G401.6 (cell line): ENCODE data around the gene ASB4.
"Not testable (repeated sequence)": the region's sequence is repeated elsewhere in the genome, so short reads cannot be mapped to it uniquely, and the experiment has no call there.

Experiments used
- FAIRE-seq: peaks from 2 replicates; lab custom pipeline; 2012; peaks lifted over from hg19 to GRCh38; lab: Jason Lieb, UNC

Gene ASB4

DNA sequence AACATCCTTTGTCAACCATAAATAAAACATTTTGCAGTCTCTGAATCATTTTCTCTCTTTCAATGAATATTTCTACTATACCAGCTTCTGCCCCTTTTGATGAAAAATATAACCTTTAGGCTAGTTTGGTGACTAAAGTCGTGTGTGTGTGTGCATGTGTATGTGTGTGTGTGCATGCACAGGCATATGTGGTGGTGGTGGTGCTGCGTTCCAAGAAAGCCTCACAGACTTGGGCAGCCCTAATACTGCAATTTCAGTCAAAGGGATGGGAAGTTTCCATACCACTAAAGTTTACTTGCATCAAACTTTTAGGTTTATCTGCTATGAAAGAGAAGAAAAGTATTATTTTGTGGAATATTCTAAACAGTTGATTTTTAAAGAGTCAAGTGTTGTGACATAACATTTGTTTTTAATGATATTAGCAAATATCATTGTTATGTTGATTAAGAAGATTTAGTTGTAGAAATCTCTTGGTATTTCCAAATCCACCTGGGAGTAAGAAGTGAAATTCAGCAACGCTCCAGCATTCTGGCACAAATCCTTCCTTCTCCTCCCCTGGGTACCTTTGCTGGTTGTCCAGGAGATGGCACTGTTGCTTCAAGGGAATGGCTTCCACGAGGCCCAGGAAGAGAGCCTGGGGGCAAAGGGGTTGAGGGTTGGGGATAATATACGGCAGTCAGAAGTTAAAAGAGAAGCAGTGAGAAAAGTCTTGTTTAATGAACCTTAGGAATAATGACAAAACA lies 41.5 kb downstream of the ASB4 start:
- FAIRE-seq = peak; percentile 71

DNA sequence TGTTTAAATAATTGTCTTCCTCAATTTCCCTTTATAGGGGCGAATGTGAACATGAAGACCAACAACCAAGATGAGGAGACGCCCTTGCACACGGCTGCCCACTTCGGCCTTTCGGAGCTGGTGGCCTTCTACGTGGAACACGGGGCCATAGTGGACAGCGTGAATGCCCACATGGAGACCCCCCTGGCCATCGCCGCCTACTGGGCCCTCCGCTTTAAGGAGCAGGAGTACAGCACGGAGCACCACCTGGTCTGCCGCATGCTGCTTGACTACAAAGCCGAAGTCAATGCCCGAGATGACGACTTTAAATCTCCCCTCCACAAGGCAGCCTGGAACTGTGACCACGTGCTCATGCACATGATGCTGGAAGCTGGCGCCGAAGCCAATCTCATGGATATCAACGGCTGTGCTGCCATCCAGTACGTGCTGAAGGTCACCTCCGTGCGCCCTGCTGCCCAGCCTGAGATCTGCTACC lies 42.1 kb downstream of the ASB4 start:
- no peak for FAIRE-seq

DNA sequence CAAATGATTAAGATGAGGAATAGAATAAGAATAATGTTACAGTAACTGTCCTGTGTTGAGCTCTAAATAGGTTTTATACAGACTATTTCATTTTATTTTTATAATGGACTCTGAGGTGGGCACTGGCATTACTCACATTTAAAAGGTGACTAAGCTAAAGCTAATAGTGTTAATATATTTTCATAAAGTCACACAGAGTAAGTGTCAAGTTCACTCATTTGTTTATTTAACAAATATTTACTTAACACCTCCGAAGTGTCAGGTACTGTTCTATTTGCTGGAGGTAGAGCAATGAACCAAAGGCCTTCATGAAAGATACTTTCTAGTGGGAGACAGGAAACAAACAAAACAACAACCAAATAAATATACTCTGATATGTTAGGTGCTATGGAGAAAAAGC lies 44.0 kb downstream of the ASB4 start:
- FAIRE-seq = no peak

DNA sequence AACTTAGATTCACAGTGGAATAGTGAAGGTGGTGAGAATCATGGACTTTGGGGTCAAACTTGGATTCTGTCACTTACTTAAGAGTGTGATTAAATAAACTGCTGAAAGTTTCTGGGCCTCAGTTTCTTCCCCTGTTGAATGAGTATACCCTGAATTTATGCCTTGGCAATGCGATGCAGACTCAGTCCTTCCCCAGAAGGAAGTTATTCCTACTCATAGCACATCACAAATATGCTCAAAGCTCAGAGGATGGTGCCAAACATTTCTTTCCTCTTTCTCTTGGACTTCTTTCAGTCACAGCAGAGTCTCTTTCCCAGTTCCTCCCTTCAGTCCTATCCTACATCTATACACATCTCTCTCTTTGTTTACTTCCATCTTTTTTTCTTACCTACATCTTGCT lies 45.1 kb downstream of the ASB4 start:
- no peak for FAIRE-seq

DNA sequence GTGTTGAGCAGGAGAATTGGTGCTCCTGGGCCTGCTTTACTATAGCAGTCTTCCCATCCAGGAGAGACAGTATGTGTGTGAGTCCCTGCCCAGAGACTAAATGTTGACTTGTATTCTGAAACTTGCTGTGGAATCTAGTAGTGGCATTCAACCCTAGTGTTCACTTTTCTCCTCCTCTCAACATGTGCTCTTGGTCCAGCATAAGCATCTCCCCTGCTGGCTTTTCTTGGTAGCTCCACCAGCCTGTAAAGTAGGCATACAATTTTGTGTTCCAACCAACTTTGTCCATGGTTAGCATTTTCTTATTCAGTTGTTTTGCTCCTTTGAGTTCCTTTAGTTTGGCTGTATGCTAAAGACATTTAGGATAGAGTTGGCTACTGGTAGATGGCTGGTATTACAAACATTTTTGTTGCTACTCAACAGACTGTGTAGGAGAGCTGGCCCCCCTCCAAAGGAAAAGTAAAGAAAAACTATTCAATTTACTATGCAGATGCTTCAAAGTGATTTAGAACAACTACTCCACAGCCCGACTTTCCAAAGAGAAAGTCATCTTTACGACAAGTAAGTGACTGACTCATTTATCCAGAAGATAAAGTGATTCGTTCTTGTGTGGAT lies 46.0 kb downstream of the ASB4 start:
- FAIRE-seq = no peak

DNA sequence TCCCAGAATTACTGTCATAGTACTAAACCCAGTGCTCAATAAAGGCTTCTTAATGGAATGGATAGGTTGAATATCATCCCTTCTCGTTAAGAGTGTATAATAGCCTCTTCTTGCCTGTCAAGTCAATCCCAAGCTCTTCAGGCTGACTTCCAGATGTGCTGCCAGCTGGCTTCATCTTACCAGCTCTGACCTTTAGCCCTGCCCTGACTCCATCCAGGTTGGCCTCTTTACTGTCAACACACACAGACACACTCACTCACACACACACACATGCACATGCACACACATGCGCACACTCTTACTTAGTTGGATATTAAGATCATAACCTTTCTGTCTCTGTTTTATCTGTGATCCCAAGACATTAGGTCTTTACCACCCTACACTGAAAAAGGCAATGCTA lies 49.1 kb downstream of the ASB4 start:
- no peak for FAIRE-seq

DNA sequence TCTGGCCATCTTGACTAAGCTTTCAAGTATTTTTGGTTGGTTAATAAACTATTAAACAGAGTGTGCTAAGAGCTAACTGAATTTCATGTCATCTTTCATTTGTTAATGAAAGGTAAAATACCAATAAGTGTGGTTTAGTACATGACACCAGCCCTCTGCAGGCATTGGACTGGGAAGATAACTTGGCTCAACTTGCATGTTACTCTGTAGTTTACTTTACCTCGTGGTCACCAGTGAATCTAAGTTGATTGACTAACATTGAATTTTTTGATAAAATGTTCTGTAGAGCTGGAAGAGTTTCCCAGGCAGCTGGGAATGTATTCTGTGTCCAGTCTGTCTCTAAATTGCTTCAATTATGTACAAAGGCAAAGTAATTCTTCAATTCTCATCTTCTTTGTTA lies 49.9 kb downstream of the ASB4 start:
- FAIRE-seq = no peak

DNA sequence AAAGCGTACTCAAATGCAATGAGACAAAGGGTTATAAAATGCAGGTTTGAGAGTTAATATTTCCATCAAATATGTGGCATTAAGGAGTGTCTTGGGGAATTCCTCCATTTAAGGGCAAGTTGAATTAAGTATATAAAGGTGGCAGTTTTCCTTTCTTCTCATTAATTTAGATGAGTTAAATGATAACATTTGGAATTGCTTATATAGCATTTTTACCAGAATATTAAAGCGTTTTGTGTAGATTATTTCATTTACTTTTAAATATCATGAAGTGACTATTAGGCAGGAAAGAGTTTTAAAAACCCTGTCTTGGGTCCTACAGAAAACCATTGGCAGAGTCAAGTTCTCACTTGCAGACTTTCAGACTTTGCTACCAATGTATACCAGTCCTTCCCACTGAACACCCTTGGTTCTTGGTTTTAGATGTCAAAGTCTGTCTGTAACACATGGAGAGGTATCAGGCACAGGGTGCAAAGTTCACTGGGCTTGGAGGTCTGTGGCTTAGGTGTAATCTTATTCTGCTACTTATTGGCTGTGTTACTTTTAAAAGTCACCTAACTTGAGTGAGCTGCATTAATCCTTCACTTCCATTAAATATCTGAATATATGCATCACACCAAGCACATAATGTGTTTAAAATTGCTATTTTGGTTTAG lies 51.0 kb downstream of the ASB4 start:
- no peak for FAIRE-seq

DNA sequence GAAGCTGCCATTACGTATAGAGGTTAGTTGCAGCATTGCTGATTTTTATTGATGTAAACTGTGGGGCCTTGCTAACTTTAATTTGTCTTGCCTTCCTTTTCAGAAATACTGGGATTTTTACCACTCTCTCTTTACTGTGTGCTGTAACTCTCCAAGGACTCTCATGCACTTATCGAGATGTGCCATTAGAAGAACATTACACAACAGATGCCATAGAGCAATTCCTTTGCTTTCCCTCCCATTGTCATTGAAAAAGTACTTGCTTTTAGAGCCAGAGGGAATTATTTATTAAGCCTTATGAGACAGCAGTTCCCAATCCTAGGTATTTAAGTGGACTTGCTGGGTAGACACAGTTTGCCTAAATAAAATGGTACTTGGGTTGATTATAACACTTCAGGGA lies 51.7 kb downstream of the ASB4 start:
- no peak for FAIRE-seq

DNA sequence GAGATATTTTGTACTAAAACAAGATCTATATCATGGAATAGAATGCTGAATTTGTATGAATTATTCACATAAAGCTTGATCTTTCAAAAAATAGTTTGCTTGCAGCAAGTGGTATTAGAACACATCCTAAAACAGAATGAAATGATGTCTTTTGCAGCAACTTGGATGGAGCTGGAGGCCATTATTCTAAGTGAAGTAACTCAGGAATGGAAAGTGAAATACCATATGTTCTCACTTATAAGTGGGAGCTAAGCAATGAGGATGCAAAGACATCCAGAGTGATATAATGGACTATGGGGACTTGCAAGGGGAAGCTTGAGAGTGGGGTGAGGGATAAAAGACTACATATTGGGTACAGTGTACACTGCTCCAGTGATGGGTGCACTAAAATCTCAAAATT lies 53.7 kb downstream of the ASB4 start:
- no peak for FAIRE-seq

DNA sequence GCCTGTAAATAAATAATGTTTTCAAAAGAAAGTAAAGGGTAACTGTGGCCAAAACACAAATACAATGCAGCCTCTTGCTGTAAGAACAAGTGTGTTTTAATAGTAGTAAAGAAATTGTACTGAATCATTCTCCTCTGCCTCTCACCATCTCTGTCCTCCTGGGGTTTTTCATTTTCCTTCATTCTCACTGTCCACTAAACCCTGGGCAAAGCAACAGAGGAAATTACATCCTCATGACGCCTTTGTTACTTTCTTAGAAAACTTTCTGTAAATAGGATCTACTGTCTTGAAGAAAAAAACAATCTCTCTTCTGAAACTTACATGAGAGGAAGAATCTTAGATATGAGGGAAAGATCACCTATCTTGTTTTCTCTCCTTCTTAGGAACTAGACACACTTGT lies 54.6 kb downstream of the ASB4 start:
- no peak for FAIRE-seq

DNA sequence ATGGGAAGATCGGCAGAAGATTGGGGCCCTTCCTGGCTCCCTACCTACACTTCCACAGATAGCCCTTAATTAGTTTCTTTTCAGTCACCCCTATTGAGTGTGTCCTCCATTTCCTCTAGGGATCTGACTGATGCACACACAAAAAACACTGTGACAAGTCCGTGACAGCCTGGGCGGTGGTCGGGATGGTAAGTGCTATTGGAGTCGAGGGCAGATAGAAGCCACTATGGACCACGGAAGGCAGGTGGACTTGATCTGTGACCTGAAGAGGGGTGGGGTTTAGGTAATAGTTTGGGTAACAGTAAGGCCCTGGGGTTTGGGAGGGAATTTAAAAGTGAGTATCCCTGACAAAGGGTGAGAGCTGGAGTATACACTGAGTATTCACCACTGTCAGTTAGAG lies 57.6 kb downstream of the ASB4 start:
- no peak for FAIRE-seq

DNA sequence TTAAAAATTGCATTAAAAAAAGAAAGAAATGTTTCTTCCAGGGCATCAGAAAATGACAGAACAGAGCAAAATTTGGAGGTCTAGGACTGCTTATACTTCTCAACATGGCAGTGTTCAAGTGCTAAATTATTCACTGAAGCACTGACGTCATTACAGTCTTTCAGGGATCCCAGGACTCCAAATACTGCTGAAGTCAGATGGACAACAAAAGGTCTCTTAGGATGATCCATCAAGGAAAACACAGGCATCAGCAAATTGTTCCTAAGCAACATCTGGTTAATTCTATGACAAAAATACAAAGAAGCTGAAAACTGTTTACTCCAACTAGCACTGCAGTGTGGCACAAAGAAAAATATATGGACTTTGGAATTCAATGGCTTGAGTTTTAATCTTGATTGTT lies 58.4 kb downstream of the ASB4 start:
- no peak for FAIRE-seq

DNA sequence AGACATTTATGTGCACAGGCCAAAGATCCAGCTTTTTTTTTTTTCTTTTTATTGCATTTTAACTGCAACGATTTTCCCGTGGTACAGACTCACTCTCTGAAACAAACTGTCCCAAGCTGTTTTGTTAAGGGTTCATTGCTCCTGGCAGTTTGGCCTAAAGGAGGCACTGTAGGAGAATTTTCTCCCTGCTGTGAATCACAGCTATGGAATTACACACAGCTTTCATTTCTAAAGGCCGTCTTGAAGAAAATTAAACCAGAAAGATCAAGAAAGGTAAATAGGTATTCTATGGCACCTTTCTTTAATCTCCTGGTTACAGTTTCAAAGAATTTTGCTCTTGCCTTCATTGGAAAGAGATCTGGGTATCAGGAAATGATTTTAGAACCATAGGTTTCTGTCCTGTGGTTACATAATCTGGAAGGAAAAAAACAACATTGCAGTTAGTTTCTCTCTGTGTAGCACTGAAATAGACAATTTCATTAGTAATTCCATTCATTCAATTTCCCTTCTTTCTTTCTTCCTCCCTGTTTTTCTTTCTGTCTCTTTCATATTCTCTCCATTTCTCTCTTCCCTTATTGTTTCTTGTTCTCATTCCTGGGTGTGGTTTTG lies 59.4 kb downstream of the ASB4 start:
- no peak for FAIRE-seq

DNA sequence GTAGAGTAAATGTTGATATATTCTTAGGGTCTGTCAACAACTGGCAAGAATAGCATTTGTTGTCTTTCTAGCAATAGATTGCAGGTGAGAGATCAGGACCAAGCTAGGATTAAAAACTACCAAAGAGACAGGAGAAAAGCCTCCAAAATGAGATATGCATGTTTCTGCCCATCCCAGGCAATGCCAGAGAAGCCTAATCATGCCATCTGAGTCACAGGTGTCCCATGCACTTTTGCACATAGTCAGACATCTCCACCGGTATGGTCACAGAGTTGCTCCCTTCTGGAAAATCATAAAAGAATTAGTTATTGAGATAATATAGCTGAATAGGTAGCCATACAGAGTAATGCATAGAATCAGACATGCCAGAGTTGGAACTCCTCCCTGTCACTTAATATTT lies 59.9 kb downstream of the ASB4 start:
- no peak for FAIRE-seq

DNA sequence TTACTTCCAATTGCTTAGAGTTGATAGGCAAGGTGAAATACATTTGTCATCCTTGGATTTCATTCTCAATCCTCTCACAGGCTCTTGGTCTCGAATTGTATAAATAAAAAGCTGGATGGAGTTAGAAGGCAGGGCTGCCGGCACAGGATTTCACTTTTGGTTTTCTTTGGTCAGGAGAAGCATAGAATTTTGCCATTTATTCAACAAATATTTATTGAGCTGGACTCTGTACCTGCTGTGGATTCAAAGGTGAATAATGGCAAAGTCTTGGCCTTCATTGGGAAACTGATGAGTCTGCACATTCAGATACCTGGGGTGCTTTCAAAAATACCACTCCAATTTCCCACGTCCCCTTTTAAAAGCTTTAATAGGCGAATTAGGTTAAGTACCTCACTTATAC lies 60.9 kb downstream of the ASB4 start:
- no peak for FAIRE-seq

DNA sequence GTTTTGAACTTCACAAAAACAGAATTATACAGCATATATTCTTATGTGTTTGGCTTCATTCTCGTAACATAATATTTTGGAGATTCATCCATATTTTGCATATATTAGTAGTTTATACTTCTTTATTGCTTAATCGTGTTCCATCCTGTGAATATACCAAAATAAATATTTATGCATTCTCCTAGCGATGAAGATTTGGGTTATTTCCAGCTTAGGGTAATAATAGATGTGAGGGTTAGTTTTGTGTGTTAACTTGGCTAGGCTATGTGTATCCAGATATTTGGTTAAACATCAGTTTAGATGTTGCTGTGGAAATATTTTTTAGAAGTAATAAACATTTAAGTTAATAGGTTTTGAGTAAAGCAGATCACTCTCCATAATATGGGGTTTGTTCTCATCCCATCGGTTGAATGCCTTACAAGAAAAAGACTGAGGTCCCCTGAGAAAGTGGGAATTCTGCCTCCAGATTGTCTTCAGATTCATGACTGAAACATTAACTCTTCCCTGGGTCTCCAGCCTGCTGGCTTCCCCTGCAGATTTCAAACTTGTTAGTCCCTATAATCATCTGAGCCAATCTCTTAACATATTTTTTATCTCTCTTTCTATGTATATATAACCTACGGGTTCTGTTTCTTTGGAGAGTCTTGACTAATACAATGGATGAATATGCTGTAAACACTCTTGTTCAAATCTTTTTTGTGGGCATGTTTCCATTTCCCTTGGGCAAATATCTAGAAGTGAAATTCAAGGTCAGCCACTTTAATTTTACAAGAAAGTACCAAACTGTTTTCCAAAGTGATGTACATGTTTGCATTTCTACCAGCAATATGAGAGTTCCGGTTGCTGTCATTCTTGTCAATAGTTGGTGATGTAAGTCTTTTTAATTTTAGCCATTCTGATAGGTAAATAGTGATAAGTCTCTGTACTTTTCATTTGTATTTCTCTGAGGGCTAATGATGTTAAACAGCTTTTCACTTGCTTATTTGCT lies 61.9 kb downstream of the ASB4 start:
- FAIRE-seq = no peak

DNA sequence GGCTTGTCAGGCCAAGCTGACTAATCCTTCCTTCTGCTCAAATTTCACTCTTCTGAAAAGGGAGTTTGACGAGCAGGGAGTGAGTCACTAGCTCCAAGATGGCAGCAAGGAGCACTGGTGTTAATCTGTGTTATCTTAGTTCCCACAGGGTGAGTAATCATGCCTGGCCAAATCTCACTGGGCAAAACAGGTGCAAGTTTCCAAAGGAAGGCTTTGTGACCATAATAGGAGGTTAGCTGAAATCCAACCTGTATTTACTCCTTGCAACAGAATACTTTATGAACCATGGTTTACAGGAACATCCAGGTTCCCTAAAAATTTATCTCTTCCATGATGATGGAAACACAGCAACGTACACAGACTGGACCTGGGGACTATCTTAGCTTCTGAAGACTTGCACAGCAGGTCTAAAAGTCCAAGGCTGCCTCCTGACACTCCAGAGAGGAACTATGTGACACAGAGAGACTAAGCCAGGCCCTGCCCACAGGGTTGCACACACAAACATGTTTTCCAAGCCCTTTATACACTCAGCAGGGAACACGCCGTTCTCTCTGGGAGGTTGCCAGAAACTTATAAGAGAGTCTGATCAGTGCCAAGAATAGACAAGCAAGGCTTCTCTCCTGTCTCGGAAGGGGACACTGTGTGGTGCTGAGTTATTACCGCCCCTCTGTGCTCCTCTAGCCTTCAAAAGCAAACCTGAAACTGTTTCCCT lies 64.2 kb downstream of the ASB4 start:
- FAIRE-seq = no peak

DNA sequence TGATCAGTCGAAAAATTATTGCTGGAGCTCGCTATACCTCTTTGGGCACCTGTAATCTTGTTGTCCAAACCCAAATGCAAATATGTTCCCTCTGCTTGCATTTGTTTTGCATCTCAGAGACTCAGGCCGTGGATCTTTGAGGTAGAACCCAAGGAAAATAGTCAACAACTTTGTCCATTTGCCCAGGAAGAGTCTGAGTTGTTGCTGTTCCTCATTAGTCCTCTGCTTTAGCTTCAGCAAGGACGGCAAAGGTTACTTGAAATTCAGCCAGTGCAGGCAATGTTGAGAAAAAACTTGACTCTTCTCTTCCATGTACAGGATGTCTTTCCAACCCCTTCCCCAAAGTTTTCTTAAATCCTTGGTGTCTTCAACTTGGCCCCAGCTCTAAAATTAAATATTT lies 64.8 kb downstream of the ASB4 start:
- FAIRE-seq = no peak

DNA sequence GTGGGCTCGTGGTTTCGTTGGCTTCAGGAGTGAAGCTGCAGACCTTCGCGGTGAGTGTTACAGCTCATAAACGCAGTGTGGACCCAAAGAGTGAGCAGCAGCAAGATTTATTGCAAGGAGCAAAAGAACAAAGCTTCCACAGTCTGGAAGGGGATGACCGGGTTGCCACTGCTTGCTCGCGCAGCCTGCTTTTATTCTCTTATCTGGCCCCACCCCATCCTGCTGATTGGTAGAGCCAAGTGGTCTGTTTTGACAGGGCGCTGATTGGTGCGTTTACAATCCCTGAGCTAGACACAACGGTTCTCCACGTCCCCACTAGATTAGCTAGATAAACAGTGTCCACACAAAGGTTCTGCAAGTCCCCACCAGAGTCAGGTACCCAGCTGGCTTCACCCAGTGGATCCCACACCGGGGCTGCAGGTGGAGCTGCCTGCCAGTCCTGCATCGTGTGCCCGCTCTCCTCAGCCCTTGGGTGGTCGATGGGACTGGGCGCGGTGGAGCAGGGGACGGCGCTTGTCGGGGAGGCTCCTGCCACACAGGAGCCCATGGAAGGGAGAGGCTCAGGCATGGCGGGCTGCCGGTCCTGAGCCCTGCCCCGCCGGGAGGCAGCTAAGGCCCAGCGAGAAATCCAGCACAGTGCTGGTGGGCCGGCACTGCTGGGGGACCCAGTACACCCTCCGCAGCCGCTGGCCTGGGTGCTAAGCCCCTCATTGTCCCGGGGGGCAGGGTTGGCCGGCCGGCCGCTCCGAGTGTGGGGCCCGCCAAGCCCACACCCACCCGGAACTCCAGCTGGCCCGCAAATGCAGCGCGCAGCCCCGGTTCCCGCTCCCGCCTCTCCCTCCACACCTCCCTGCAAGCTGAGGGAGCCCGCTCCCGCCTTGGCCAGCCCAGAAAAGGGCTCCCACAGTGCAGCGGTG lies 66.5 kb downstream of the ASB4 start:
- FAIRE-seq = not testable (repeated sequence)
